ENCODE measurements around the gene GRAMD4.

DNA sequence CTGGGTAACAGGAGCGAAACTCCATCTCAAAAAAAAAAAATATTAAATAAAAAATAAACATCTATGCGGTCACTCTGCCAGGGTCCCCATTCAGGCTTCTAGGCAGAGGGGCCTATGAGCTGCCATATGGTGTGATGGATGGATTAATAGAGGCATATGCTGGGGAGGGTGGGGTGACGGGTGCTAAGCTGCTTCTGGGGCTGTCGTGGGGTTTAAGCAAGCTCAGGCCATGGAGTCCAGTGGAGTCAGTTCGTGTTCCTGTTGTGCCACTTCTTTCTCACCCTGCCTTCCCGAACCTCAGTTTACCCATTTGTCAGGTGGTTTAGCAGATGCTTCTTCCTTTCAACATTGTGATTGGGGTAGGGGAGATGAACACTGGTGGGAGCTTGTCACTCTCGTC lies 9.0 kb upstream of the GRAMD4 start:
- TF ChIP-seq, protein P1, sequence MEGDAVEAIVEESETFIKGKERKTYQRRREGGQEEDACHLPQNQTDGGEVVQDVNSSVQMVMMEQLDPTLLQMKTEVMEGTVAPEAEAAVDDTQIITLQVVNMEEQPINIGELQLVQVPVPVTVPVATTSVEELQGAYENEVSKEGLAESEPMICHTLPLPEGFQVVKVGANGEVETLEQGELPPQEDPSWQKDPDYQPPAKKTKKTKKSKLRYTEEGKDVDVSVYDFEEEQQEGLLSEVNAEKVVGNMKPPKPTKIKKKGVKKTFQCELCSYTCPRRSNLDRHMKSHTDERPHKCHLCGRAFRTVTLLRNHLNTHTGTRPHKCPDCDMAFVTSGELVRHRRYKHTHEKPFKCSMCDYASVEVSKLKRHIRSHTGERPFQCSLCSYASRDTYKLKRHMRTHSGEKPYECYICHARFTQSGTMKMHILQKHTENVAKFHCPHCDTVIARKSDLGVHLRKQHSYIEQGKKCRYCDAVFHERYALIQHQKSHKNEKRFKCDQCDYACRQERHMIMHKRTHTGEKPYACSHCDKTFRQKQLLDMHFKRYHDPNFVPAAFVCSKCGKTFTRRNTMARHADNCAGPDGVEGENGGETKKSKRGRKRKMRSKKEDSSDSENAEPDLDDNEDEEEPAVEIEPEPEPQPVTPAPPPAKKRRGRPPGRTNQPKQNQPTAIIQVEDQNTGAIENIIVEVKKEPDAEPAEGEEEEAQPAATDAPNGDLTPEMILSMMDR (IDR thresholded peaks at IDR 0.05), result no peak
- no peak for TF ChIP-seq POLR2AphosphoS5 (IDR thresholded peaks at IDR 0.05)

Data from transverse colon (tissue), 4 donors.